HG03565 (cell line): ENCODE data around the gene SNUPN.
"Not testable (repeated sequence)": the region's sequence is repeated elsewhere in the genome, so short reads cannot be mapped to it uniquely, and the experiment has no call there.

Experiments used
- ATAC-seq: cut with Tn5 transposase; IDR thresholded peaks from one replicate; pipeline ENCODE4 v1.9.1; 2021; ENCODE audit warnings: mild to moderate bottlenecking, moderate library complexity; ENCODE audit not compliant: unreplicated experiment

The SNUPN gene

GRCh38 chr15:75637245-75638009 is 11.9 kb upstream of the SNUPN start:
- no peak for ATAC-seq

- ATAC-seq, result no peak
Measured at GRCh38 chr15:75636026-75636425, 10.5 kb upstream of the SNUPN start.

- not testable (repeated sequence) for ATAC-seq
Measured at GRCh38 chr15:75633922-75634321, 8.4 kb upstream of the SNUPN start.

- no peak for ATAC-seq
Measured at GRCh38 chr15:75631935-75632334, 6.4 kb upstream of the SNUPN start.

GRCh38 chr15:75622505-75622904 is 3.0 kb downstream of the SNUPN start:
- ATAC-seq, result no peak

- ATAC-seq, result no peak
Measured at GRCh38 chr15:75620841-75621391, 4.6 kb downstream of the SNUPN start.

GRCh38 chr15:75620058-75620820 is 5.3 kb downstream of the SNUPN start:
- no peak for ATAC-seq

GRCh38 chr15:75616766-75617165 is 8.8 kb downstream of the SNUPN start:
- no peak for ATAC-seq

- no peak for ATAC-seq
Measured at GRCh38 chr15:75606711-75607699, 18.5 kb downstream of the SNUPN start.

GRCh38 chr15:75606026-75606425 is 19.5 kb downstream of the SNUPN start:
- no peak for ATAC-seq

GRCh38 chr15:75599401-75599800 is 26.1 kb downstream of the SNUPN start:
- ATAC-seq, result no peak

GRCh38 chr15:75598361-75598760 is 27.2 kb downstream of the SNUPN start:
- ATAC-seq, result no peak

GRCh38 chr15:75597667-75598341 is 27.7 kb downstream of the SNUPN start:
- ATAC-seq, result no peak

GRCh38 chr15:75596703-75597345 is 28.7 kb downstream of the SNUPN start:
- ATAC-seq, result no peak

GRCh38 chr15:75594276-75594675 is 31.2 kb downstream of the SNUPN start:
- no peak for ATAC-seq

GRCh38 chr15:75591655-75592364 is 33.7 kb downstream of the SNUPN start:
- ATAC-seq, result no peak

- ATAC-seq, result no peak
Measured at GRCh38 chr15:75590239-75590638, 35.3 kb downstream of the SNUPN start.

- ATAC-seq, result no peak
Measured at GRCh38 chr15:75589071-75589470, 36.5 kb downstream of the SNUPN start.

GRCh38 chr15:75586422-75586821 is 39.1 kb downstream of the SNUPN start:
- not testable (repeated sequence) for ATAC-seq
